Stimulated activated naive CD8-positive, alpha-beta T cell treated with anti-CD3 and anti-CD28 coated beads, Interleukin-15, Interleukin-2, amounts not matched to agents 100 ng/mL and 50 ng/mL, for 24 hours (primary cell): ENCODE data around the gene MLLT11.

Source experiments
- H3K27ac Mint-ChIP-seq: one replicate; pipeline ENCODE4 v1.8.0; 2021; ENCODE audit warnings: mild to moderate bottlenecking, mixed read lengths
- H3K27me3 Mint-ChIP-seq: one replicate; pipeline ENCODE4 v1.8.0; 2021; ENCODE audit warnings: mixed read lengths
- H3K36me3 Mint-ChIP-seq: one replicate; pipeline ENCODE4 v1.8.0; 2021; ENCODE audit warnings: low read depth, mixed read lengths
- H3K4me1 Mint-ChIP-seq: one replicate; pipeline ENCODE4 v1.8.0; 2021; ENCODE audit warnings: low read depth, mixed read lengths
- H3K4me3 Mint-ChIP-seq: one replicate; pipeline ENCODE4 v1.8.0; 2021; ENCODE audit warnings: mild to moderate bottlenecking, mixed read lengths
- H3K9me3 Mint-ChIP-seq: one replicate; pipeline ENCODE4 v1.8.0; 2021; ENCODE audit warnings: mixed read lengths

MLLT11 gene, protein sequence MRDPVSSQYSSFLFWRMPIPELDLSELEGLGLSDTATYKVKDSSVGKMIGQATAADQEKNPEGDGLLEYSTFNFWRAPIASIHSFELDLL

GRCh38 chr1:151060007-151060656, at the start of gene MLLT11:
Gene MLLT11 (plus strand): TSS chr1:151060397. CDS start chr1:151067225, 6,828 bp downstream.
- Mint-ChIP-seq H3K4me1 (peaks cover 61% of the 10 kb centered on the region), H3K9me3 (no peaks in the 10 kb centered on the region)

GRCh38 chr1:151011154-151011850, 48.9 kb upstream of the MLLT11 start:
- Mint-ChIP-seq H3K27ac (peak overlapping the region; percentile 45), H3K36me3 (peaks cover 7% of the 10 kb centered on the region), H3K4me1 (peaks cover 53% of the 10 kb centered on the region), H3K4me3 (peak overlapping the region; percentile 15), H3K27me3 (no peaks in the 10 kb centered on the region), H3K9me3 (no peaks in the 10 kb centered on the region)

More at GRCh38 chr1:151060007-151060656, at the start of gene MLLT11:
- H3K4me3 Mint-ChIP-seq = peak within 1 kb of the TSS; percentile 98
- peak within 1 kb of the TSS; percentile 97 for H3K27ac Mint-ChIP-seq
- peaks cover 42% of the 10 kb centered on the region for H3K36me3 Mint-ChIP-seq
- no peaks in the 10 kb centered on the region for H3K27me3 Mint-ChIP-seq

DNA sequence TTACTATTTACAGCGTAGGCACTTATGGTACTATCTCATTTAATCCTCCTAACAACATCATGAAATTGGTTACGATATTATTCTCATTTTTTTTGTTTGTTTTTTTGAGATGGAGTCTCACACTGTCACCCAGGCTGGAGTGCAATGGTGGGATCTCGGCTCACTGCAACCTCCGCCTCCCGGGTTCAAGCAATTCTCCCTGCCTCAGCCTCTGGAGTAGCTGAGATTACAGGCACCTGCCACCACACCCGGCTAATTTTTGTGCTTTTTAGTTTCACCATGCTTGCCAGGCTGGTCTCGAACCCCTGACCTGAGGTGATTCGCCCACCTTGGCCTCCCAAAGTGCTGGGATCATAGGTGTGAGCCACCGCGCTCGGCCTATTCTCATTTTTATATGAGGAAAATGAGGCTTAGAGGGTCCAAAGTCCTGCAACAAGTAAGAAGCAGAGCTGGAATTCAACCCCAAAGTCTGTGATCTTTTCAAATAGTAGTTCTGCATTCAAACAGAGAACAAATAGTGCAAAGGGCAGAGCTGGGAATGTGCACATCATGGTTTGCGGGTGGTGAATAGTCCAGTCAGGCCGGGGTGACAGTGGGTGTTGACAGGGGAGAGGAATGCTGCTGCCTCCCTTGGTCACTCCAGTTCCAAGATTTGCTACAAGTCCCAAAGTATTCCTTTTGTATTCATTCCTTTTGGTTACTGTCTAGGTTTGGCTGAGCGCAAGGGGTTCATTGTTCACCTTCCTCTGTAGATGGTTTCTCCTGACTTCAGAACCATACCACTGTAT, 47.3 kb upstream of the MLLT11 start:
- Mint-ChIP-seq H3K36me3 (peaks cover 7% of the 10 kb centered on the region), H3K9me3 (no peaks in the 10 kb centered on the region), H3K27ac (no peak overlapping the region), H3K4me1 (peaks cover 37% of the 10 kb centered on the region), H3K4me3 (no peak overlapping the region), H3K27me3 (no peaks in the 10 kb centered on the region)

DNA sequence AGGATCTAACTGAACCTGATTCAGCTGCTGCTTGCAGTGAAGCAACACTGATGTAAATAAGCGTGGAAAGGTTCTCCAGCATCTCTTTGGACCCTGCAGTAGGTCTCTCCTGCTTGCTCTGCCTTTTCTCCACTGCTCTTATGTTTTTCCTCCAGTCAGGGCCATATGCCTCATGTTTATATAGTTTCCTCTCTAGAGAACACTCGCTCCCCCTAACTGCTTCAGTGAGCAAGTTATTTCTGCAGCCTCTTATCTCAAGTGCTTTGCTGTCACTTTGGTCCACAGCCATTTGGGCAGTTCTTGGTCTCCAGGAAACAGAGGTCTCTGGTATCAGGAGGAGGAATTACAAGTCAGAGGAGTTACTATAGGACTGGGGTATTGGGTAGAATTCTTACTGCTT, 46.7 kb upstream of the MLLT11 start:
- no peaks in the 10 kb centered on the region for H3K27me3 Mint-ChIP-seq
- H3K4me3 Mint-ChIP-seq = no peak overlapping the region
- no peak overlapping the region for H3K27ac Mint-ChIP-seq
- H3K36me3 Mint-ChIP-seq = peaks cover 12% of the 10 kb centered on the region
- peaks cover 35% of the 10 kb centered on the region for H3K4me1 Mint-ChIP-seq
- H3K9me3 Mint-ChIP-seq = no peaks in the 10 kb centered on the region

DNA sequence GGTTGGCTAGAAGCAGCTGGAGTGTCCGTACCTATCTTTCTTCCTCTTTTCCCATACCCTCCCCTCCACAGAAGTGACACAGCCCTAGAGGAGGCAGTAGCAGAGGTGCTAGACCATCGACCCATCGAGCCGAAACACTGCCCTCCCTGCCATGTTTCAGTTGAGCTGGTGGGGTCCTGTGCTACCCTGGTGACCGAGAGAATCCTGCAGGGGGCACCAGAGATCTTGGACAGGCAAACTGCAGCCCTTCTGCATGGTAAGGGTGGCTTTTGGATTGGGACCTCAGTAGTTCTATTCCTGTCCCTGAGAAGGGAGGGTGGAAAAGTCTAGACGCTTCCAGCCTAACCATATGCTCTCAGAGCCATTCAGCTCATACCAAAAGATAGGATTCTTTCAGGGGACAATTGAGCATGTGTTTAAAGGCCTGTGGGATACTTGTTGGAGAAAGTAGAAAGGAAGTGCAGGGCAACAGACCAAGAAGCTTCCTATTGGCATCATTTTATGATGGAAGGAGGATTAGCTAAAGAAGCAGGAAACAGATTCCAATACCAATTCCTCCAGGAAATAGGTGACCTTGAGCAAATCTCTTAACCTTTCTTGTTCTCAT, 35.6 kb upstream of the MLLT11 start:
- peaks cover 32% of the 10 kb centered on the region for H3K36me3 Mint-ChIP-seq
- no peaks in the 10 kb centered on the region for H3K27me3 Mint-ChIP-seq
- H3K9me3 Mint-ChIP-seq = no peaks in the 10 kb centered on the region
- H3K4me3 Mint-ChIP-seq = peak overlapping the region; percentile 43
- H3K27ac Mint-ChIP-seq = peak overlapping the region; percentile 67
- peaks cover 4% of the 10 kb centered on the region for H3K4me1 Mint-ChIP-seq

DNA sequence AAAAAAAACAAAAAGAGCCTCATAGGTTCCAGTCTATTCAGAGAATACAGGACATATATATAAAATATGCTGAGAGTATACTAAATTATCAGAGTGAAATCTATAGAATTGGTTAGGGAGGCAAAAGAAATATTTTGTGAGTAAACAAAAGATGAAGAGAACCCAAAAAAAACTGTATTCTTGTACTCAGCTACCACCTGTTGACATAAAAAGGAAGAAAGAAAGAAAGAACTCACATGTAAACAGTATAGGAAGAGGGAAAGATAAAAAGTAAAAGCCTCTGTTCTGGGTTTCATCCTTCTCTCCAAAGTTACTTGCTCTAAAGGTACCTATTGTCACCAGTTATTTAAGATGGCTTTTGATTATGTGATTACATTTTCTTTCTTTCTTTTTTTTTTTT, 33.7 kb upstream of the MLLT11 start:
- no peak overlapping the region for H3K4me3 Mint-ChIP-seq
- peaks cover 36% of the 10 kb centered on the region for H3K36me3 Mint-ChIP-seq
- no peak overlapping the region for H3K27ac Mint-ChIP-seq
- H3K27me3 Mint-ChIP-seq = no peaks in the 10 kb centered on the region
- no peaks in the 10 kb centered on the region for H3K9me3 Mint-ChIP-seq
- H3K4me1 Mint-ChIP-seq = peaks cover 4% of the 10 kb centered on the region

DNA sequence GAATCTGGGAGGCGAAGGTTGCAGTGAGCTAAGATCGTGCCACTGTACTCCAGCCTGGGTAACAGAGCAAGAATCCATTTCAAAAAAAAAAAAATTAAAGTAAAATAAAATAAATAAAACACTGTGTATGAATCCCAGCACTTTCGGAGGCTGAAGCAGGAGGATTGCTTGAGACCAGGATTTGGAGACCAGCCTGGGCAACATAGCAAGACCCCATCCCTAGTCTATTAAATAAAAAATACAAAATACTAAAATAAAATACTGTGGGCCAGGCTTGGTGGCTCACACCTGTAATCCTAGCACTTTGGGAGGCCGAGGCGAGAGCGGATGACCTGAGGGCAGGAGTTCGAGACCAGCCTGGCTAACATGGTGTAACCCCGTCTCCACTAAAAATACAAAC, 28.0 kb upstream of the MLLT11 start:
- Mint-ChIP-seq H3K27me3 (no peaks in the 10 kb centered on the region), H3K27ac (no peak overlapping the region), H3K36me3 (peaks cover 46% of the 10 kb centered on the region), H3K9me3 (no peaks in the 10 kb centered on the region), H3K4me3 (no peak overlapping the region), H3K4me1 (no peaks in the 10 kb centered on the region)

GRCh38 chr1:151035167-151035566, 25.0 kb upstream of the MLLT11 start:
- Mint-ChIP-seq H3K27ac (peak overlapping the region; percentile 22), H3K36me3 (peaks cover 33% of the 10 kb centered on the region), H3K4me3 (no peak overlapping the region), H3K27me3 (no peaks in the 10 kb centered on the region), H3K4me1 (no peaks in the 10 kb centered on the region), H3K9me3 (no peaks in the 10 kb centered on the region)

DNA sequence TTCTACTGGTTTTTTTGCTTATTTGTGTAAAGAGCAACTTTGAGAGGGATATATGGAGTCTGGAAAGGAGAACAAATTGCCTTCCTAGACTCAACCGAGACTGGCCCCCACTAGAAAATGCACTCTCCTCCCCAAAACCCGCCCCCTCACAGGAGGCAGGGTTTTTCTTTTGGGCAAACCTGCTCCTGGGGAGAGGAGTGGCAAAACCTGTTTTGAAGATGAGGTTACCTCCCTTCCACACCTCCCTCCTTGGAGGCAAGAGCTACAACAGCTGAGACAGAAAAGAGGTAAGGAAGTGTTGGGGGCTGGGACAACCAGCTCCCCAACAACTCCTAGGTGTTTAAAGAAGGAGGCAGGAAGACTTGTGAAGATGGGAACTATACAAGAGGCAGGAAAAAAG, 23.8 kb upstream of the MLLT11 start, which contains the start of gene BNIPL:
TSS of gene BNIPL (plus strand) at position 231 of the 400 bp plus-strand sequence. CDS start at position 371, 140 bp downstream.
- Mint-ChIP-seq H3K27me3 (no peaks in the 10 kb centered on the region), H3K27ac (no peak within 1 kb of the TSS), H3K36me3 (peaks cover 29% of the 10 kb centered on the region), H3K4me3 (no peak within 1 kb of the TSS), H3K4me1 (no peaks in the 10 kb centered on the region), H3K9me3 (no peaks in the 10 kb centered on the region)

DNA sequence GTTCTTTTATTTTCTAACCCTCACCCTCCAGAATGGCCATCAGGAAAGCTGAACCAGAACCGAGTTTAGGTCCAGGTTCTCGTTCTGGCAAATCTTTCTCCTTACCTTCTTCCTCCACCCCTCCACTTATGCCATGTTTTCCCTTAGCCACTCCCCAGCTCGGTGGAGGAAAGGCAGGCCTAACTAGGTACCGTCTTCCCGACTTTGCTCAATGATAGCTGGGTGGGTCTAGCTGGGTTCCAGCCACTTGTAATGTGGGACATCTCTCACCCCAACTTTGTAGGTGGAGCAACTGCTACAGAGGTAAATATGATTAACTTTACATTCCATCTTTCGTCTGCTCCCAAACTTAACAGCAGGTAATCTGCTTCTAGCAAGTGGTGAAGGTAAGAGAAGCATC, 23.2 kb upstream of the MLLT11 start:
- Mint-ChIP-seq H3K27ac (no peak overlapping the region), H3K36me3 (peaks cover 29% of the 10 kb centered on the region), H3K9me3 (no peaks in the 10 kb centered on the region), H3K4me3 (no peak overlapping the region), H3K27me3 (no peaks in the 10 kb centered on the region), H3K4me1 (no peaks in the 10 kb centered on the region)

- H3K9me3 Mint-ChIP-seq = no peaks in the 10 kb centered on the region
- H3K27ac Mint-ChIP-seq = no peak overlapping the region
- no peak overlapping the region for H3K4me3 Mint-ChIP-seq
Observed at GRCh38 chr1:151039521-151039920, 20.7 kb upstream of the MLLT11 start.

DNA sequence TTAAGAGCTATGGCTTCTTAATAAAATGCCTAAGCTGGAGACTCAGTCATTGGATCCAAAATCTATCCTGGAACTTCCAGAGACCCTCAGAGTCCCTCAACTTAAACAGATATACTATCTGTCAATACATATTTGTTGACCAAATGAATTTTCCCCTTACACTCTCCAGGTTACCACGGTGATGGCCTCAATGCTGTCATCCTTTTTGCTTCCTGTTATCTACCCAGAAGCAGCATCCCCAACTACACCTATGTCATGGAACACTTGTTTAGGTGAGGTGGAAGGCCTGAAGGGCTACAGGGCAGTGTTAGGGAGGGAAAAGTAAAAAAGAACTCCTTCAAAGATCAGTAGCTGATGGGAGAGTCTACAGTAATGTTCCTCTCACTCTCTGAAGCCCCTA, 17.0 kb upstream of the MLLT11 start:
- H3K36me3 Mint-ChIP-seq = no peaks in the 10 kb centered on the region
- H3K27ac Mint-ChIP-seq = no peak overlapping the region
- H3K27me3 Mint-ChIP-seq = no peaks in the 10 kb centered on the region
- no peak overlapping the region for H3K4me3 Mint-ChIP-seq
- H3K4me1 Mint-ChIP-seq = peaks cover 32% of the 10 kb centered on the region
- no peaks in the 10 kb centered on the region for H3K9me3 Mint-ChIP-seq

More at GRCh38 chr1:151039521-151039920, 20.7 kb upstream of the MLLT11 start:
- Mint-ChIP-seq H3K27me3 (no peaks in the 10 kb centered on the region), H3K4me1 (peaks cover 10% of the 10 kb centered on the region), H3K36me3 (peaks cover 18% of the 10 kb centered on the region)

- Mint-ChIP-seq H3K27me3 (no peaks in the 10 kb centered on the region), H3K4me3 (peak within 1 kb of the TSS; percentile 90), H3K9me3 (no peaks in the 10 kb centered on the region), H3K36me3 (peaks cover 31% of the 10 kb centered on the region), H3K4me1 (peaks cover 62% of the 10 kb centered on the region), H3K27ac (peak within 1 kb of the TSS; percentile 84)
Observed at GRCh38 chr1:151047591-151047924, 12.6 kb upstream of the MLLT11 start, which contains the start of gene C1orf56. Gene C1orf56 (plus strand): TSS chr1:151047751. CDS start chr1:151047848, 97 bp downstream.

GRCh38 chr1:151047925-151048644, 12.1 kb upstream of the MLLT11 start:
- H3K9me3 Mint-ChIP-seq = no peaks in the 10 kb centered on the region
- peaks cover 36% of the 10 kb centered on the region for H3K36me3 Mint-ChIP-seq
- peaks cover 60% of the 10 kb centered on the region for H3K4me1 Mint-ChIP-seq
- H3K27me3 Mint-ChIP-seq = no peaks in the 10 kb centered on the region
- peak overlapping the region; percentile 84 for H3K27ac Mint-ChIP-seq
- H3K4me3 Mint-ChIP-seq = peak overlapping the region; percentile 90
